IMR-90 (cell line): ENCODE measurements around the gene TNS3. TPM values are rescaled to one million over a fixed set of nuclear protein-coding genes. Genes with fewer than 3 reads are reported as not detected.
A peak's percentile ranks its signal among the peaks of the same experiment; 100 is the strongest.

Experiments used
- ATAC-seq: fragments of 200-7000 bp; cut with Tn5 transposase; 2 replicates; pipeline ENCODE4 v1.9.1; 2020; ENCODE audit warnings: low read depth, mild to moderate bottlenecking, moderate library complexity
- BruUV-seq: library from RNA; stranded (reverse); fragments of 400-500 nt; replicated peaks from 2 replicates; lab custom pipeline; 2021; lab: Mats Ljungman, UMichigan
- CTCF ChIA-PET: fragments of 300-600 bp; formaldehyde crosslinking; extraction: SDS; loops from one replicate; lab custom pipeline; 2021; ENCODE audit warnings: antibody characterized with exemption; lab: Yijun Ruan, JAX
- POLR2A ChIA-PET: fragments of 300-600 bp; sonication (Branson Sonifier 250); formaldehyde crosslinking; loops from one replicate; lab custom pipeline; 2022; ENCODE audit warnings: antibody characterized with exemption; ENCODE audit not compliant: unreplicated experiment; lab: Charles Lee
- DNase-seq: peaks from one replicate; pipeline ENCODE4 v3.0.0; 2013
- H2AFZ ChIP-seq: replicated peaks from 2 replicates; pipeline ENCODE3; 2013; ENCODE audit warnings: low read length, mild to moderate bottlenecking; ENCODE audit not compliant: poor library complexity
- H2AK5ac ChIP-seq: 2 replicates; pipeline ENCODE4 v1.6.1; 2013; ENCODE audit warnings: low read depth, low read length, inconsistent platforms
- H2AK9ac ChIP-seq: replicated peaks from 2 replicates; pipeline ENCODE3; 2013; ENCODE audit warnings: mild to moderate bottlenecking, low read depth, low read length, moderate library complexity; ENCODE audit not compliant: poor library complexity
- H2BK120ac ChIP-seq: 2 replicates; pipeline ENCODE4 v1.6.1; 2013; ENCODE audit warnings: low read depth, low read length, inconsistent platforms
- H2BK15ac ChIP-seq: 3 replicates; pipeline ENCODE4 v1.6.1; 2013; ENCODE audit warnings: low read depth, low read length, inconsistent platforms
- H2BK20ac ChIP-seq: 2 replicates; pipeline ENCODE4 v1.6.1; 2013; ENCODE audit warnings: low read depth, mild to moderate bottlenecking, inconsistent platforms, low read length, moderate library complexity
- H2BK5ac ChIP-seq: 2 replicates; pipeline ENCODE4 v1.6.1; 2013; ENCODE audit warnings: mild to moderate bottlenecking, low read depth, low read length, inconsistent platforms; ENCODE audit not compliant: poor library complexity, severe bottlenecking
- H3K14ac ChIP-seq: replicated peaks from 2 replicates; pipeline ENCODE4 v1.6.1; 2013; ENCODE audit warnings: low read depth, low read length, inconsistent platforms
- H3K18ac ChIP-seq: 2 replicates; pipeline ENCODE4 v1.6.1; 2013; ENCODE audit warnings: low read depth, low read length, control low read depth
- H3K23ac ChIP-seq: 2 replicates; pipeline ENCODE4 v1.6.1; 2013; ENCODE audit warnings: low read depth, low read length, inconsistent platforms
- H3K27ac ChIP-seq: 2 replicates; pipeline ENCODE4 v1.5.1; 2013; ENCODE audit warnings: mild to moderate bottlenecking, control low read depth, low read length; ENCODE audit not compliant: insufficient read depth
- H3K27me3 ChIP-seq: 2 replicates; pipeline ENCODE4 v1.6.1; 2013; ENCODE audit warnings: low read length; ENCODE audit not compliant: control insufficient read depth, insufficient read depth
- H3K36me3 ChIP-seq: 2 replicates; pipeline ENCODE4 v1.6.1; 2013; ENCODE audit warnings: low read length, mixed read lengths; ENCODE audit not compliant: control insufficient read depth, insufficient read depth
- H3K4ac ChIP-seq: 2 replicates; pipeline ENCODE4 v1.6.1; 2013; ENCODE audit warnings: low read depth, low read length, inconsistent platforms
- H3K4me1 ChIP-seq: 2 replicates; pipeline ENCODE4 v1.6.1; 2013; ENCODE audit warnings: low read length, mixed read lengths; ENCODE audit not compliant: control insufficient read depth, insufficient read depth
- H3K4me2 ChIP-seq: 2 replicates; pipeline ENCODE4 v1.6.1; 2013; ENCODE audit warnings: low read depth, mild to moderate bottlenecking, control low read depth, low read length, moderate library complexity
- H3K4me3 ChIP-seq: 2 replicates; pipeline ENCODE4 v1.5.1; 2013; ENCODE audit warnings: low read depth, mild to moderate bottlenecking, control low read depth, low read length, moderate library complexity; ENCODE audit not compliant: insufficient read depth
- H3K56ac ChIP-seq: 2 replicates; pipeline ENCODE4 v1.6.1; 2013; ENCODE audit warnings: low read length, inconsistent platforms; ENCODE audit not compliant: insufficient read depth; ENCODE audit errors: extremely low read depth
- H3K79me1 ChIP-seq, 2 experiments: 2 replicates each; pipeline ENCODE4 v1.6.1; 2013; ENCODE audit warnings: low read length in 2 of 2, inconsistent platforms in 1 of 2, low read depth in 1 of 2
- H3K9ac ChIP-seq: 2 replicates; pipeline ENCODE4 v1.6.1; 2013; ENCODE audit warnings: low read depth, low read length, control low read depth
- H3K9me1 ChIP-seq: 2 replicates; pipeline ENCODE4 v1.6.1; 2013; ENCODE audit warnings: low read length, inconsistent platforms; ENCODE audit not compliant: insufficient read depth
- H3K9me3 ChIP-seq: 2 replicates; pipeline ENCODE4 v1.6.1; 2013; ENCODE audit warnings: low read length; ENCODE audit not compliant: control insufficient read depth, insufficient read depth
- H4K20me1 ChIP-seq: 2 replicates; pipeline ENCODE4 v1.6.1; 2013; ENCODE audit warnings: low read length, inconsistent platforms; ENCODE audit not compliant: insufficient read depth
- H4K5ac ChIP-seq: 2 replicates; pipeline ENCODE4 v1.6.1; 2013; ENCODE audit warnings: mild to moderate bottlenecking, low read depth, low read length, control low read depth
- H4K8ac ChIP-seq, 2 experiments: 2 replicates each; pipeline ENCODE4 v1.6.1; 2013; ENCODE audit warnings: low read depth in 2 of 2, low read length in 2 of 2, control low read depth in 1 of 2, inconsistent platforms in 1 of 2
- H4K91ac ChIP-seq: 2 replicates; pipeline ENCODE4 v1.6.1; 2013; ENCODE audit warnings: low read depth, low read length, inconsistent platforms; ENCODE audit not compliant: insufficient read depth
- BHLHE40 ChIP-seq: fragments of 150-350 bp; IDR thresholded peaks from 2 replicates; pipeline ENCODE4 v1.6.1; 2016; ENCODE audit warnings: mild to moderate bottlenecking, low read depth, low read length
- CEBPB ChIP-seq: IDR thresholded peaks from 2 replicates; pipeline ENCODE4 v1.6.1; 2012; ENCODE audit warnings: low read depth, low read length, improper control_type of control experiment
- CHD1 ChIP-seq: IDR thresholded peaks from 2 replicates; pipeline ENCODE4 v1.6.1; 2012; ENCODE audit warnings: low read depth, low read length, improper control_type of control experiment
- FOS ChIP-seq: fragments of 150-350 bp; IDR thresholded peaks from 2 replicates; pipeline ENCODE4 v1.6.1; 2016; ENCODE audit warnings: low read depth, low read length
- MAFK ChIP-seq: IDR thresholded peaks from 2 replicates; pipeline ENCODE4 v1.6.1; 2012; ENCODE audit warnings: low read depth, low read length, improper control_type of control experiment
- POLR2A ChIP-seq: IDR thresholded peaks from 2 replicates; pipeline ENCODE4 v1.6.1; 2012; ENCODE audit warnings: mild to moderate bottlenecking, low read depth, low read length
- RAD21 ChIP-seq: IDR thresholded peaks from 2 replicates; pipeline ENCODE4 v1.6.1; 2012; ENCODE audit warnings: low read length, improper control_type of control experiment
- RFX5 ChIP-seq: IDR thresholded peaks from 2 replicates; pipeline ENCODE4 v1.8.0; 2012; ENCODE audit warnings: low read depth, mild to moderate bottlenecking, low read length, moderate library complexity
- WGBS, 2 experiments: methylation state at CpG; one replicate each; pipeline versions ENCODE4 v1.1.5 to v1.1.7; 2013; ENCODE audit warnings: missing lambda C conversion rate in 2 of 2; ENCODE audit not compliant: insufficient read length in 1 of 2; ENCODE audit errors: extremely low coverage in 2 of 2; 5-methylcytosine and 5-hydroxymethylcytosine counted together
- dilution Hi-C: fragments of 300-500 bp; cut with HindIII; formaldehyde crosslinking; loops from one replicate; pipeline ENCODE4 v1.14.3; 2018; ENCODE audit warnings: low sequenced_read_pairs; ENCODE audit not compliant: unreplicated experiment
- in situ Hi-C: fragments of 300-500 bp; cut with MboI; formaldehyde crosslinking; loops from 3 replicates; pipeline ENCODE4 v1.14.3; 2019; ENCODE audit warnings: low sequenced_read_pairs, inconsistent platforms, mixed read lengths
- intact Hi-C: fragments of 100-400 bp; cut with micrococcal nuclease; formaldehyde crosslinking; loops from 2 replicates; pipeline ENCODE4 v1.10.0; 2022
- polyA plus RNA-seq, 3 experiments: library from polyadenylated mRNA; depleted of rRNA; stranded (reverse); fragments of >200 nt; gene quantifications; 2 replicates each; pipeline ENCODE4 v1.2.3, GENCODE V29; 2012; ENCODE audit warnings: low replicate concordance in 1 of 3
- total RNA-seq: library from RNA; depleted of rRNA; stranded (reverse); fragments of >200 nt; gene quantifications from 2 replicates; pipeline ENCODE4 v1.2.3, GENCODE V29; 2012
- TF ChIP-seq, protein P1 (sequence below): fragments of 150-350 bp; IDR thresholded peaks from 2 replicates; pipeline ENCODE4 v1.6.1; 2016; ENCODE audit warnings: low read depth, mild to moderate bottlenecking, low read length, moderate library complexity, borderline replicate concordance
- TF ChIP-seq, protein P2 (sequence below): fragments of 150-350 bp; IDR thresholded peaks from 2 replicates; pipeline ENCODE4 v1.6.1; 2017; ENCODE audit warnings: mild to moderate bottlenecking, antibody characterized with exemption, low read length, low read depth

The TNS3 gene
- total and polyA plus RNA-seq, 2 of the 4 experiments (the other 2 are of a cell fraction) = 64.3 to 79.2 TPM

DNA sequence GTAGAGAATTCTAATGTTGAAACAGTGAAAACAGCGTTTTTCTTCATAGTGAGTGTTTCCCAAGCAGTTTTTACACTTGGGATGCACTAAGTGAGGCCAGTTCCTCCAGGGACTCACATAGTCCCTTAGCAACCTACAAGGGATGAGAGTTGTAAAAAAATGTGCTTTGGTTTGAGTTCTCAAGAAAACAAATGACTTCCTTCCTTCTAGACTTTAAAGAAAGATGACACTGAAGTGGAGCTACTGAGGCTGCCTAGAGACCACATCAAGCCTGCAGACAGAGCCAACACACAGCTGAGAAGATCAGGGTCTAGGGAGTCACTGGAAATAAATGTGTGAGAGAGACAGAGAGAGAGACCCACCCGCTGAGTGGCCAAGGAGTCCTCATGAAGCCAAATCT is 264.4 kb downstream of the TNS3 start:
- H3K9ac ChIP-seq = no peak overlapping the region
- TF ChIP-seq CHD1 (no peak), RAD21 (no peak), BHLHE40 (no peak), POLR2A (no peak), MAFK (no peak), CEBPB (no peak), RFX5 (no peak), FOS (no peak)
- TF ChIP-seq, protein P1, sequence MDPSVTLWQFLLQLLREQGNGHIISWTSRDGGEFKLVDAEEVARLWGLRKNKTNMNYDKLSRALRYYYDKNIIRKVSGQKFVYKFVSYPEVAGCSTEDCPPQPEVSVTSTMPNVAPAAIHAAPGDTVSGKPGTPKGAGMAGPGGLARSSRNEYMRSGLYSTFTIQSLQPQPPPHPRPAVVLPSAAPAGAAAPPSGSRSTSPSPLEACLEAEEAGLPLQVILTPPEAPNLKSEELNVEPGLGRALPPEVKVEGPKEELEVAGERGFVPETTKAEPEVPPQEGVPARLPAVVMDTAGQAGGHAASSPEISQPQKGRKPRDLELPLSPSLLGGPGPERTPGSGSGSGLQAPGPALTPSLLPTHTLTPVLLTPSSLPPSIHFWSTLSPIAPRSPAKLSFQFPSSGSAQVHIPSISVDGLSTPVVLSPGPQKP = no peak
- TF ChIP-seq, protein P2, sequence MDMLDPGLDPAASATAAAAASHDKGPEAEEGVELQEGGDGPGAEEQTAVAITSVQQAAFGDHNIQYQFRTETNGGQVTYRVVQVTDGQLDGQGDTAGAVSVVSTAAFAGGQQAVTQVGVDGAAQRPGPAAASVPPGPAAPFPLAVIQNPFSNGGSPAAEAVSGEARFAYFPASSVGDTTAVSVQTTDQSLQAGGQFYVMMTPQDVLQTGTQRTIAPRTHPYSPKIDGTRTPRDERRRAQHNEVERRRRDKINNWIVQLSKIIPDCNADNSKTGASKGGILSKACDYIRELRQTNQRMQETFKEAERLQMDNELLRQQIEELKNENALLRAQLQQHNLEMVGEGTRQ = no peak
- CTCF ChIA-PET = no interaction called here

More for the DNA sequence above, 264.4 kb downstream of the TNS3 start:
- no TSS peak for BruUV-seq
- Histone ChIP-seq H4K20me1 (peaks cover 18% of the 10 kb centered on the region; the same call in 1 of the 2 replicates), H3K18ac (no peak overlapping the region), H2BK5ac (no peak overlapping the region), H3K14ac (no peak overlapping the region), H2AFZ (no peak overlapping the region), H3K4me1 (peaks cover 14% of the 10 kb centered on the region), H2BK120ac (no peak overlapping the region), H2AK5ac (peak overlapping the region; percentile 11; the same call in 1 of the 2 replicates), H3K4me2 (no peak overlapping the region), H3K9me1 (peaks cover 25% of the 10 kb centered on the region), H4K8ac (no peak overlapping the region; a peak in 1 of 4 replicates), H3K4me3 (no peak overlapping the region), H2BK20ac (no peak overlapping the region), H2AK9ac (no peak overlapping the region), H3K27ac (no peak overlapping the region), H3K23ac (no peak overlapping the region), H4K5ac (no peak overlapping the region), H3K36me3 (peaks cover 36% of the 10 kb centered on the region), H3K27me3 (no peaks in the 10 kb centered on the region), H3K4ac (no peak overlapping the region; the same call in 1 of the 2 replicates), H3K79me1 (peaks cover 52 to 85% of the 10 kb centered on the region in 2 experiments), H2BK15ac (no peak overlapping the region; the same call in 2 of the 3 replicates), H3K9me3 (peaks cover 6% of the 10 kb centered on the region), H4K91ac (no peak overlapping the region), H3K56ac (no peak overlapping the region)
- DNase-seq = no peak
- in situ Hi-C loops = no loop called here
- POLR2A ChIA-PET = no interaction called here
- dilution Hi-C loops = no loop called here
- no peak for ATAC-seq
- intact Hi-C loops = no loop called here
- WGBS, 2 experiments = no CpG with 5 or more reads among the region's 2 CpGs
